ENCODE data around the gene PCNX2.

GRCh38 chr1:233163696-233164095, 131.8 kb downstream of the PCNX2 start:
- TF ChIP-seq CEBPB (IDR thresholded peaks at IDR 0.05; ENCODE audit: low read depth, low read length) (no peak), CREB1 (IDR thresholded peaks at IDR 0.05) (no peak), USF2 (IDR thresholded peaks at IDR 0.05; ENCODE audit: low read length) (no peak), MAX (IDR thresholded peaks at IDR 0.05) (no peak), JUN (IDR thresholded peaks at IDR 0.05; ENCODE audit: low read depth, low read length) (no peak), CTCF (IDR thresholded peaks at IDR 0.05; ENCODE audit: control extremely low read depth in 1 of 3, insufficient read depth in 1 of 3, low read depth in 1 of 3, low read length in 3 of 3) (no peak), POLR2AphosphoS5 (IDR thresholded peaks at IDR 0.05; ENCODE audit: low read depth, low read length) (no peak)
